ENCODE measurements around the gene FTH1. TPM values are rescaled to one million over a fixed set of nuclear protein-coding genes. Genes with fewer than 3 reads are reported as not detected.

Gene FTH1
- total and polyA plus RNA-seq, 2 of the 8 experiments (the other 6 are each of a cell fraction or from before 2014, with no cell fraction given): 1,153 to 1,461 TPM

DNA sequence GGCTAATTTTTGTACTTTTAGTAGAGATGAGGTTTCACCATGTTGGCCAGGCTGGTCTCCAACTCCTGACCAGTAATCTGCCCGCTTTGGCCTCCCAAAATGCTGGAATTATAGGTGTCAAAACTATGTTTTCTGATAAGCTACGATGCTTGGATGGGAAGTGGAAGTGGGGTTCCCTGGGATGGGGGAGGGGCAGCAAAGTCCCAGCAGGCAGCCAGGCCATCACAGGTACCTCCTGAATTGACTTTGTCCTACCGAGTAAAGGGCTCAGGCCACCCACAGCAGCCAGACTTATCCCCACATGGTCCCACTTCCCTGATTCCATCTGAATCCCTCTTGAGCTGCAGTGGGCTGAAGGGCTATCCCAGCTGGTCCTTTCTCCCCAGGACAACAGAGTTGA is 6.9 kb downstream of the FTH1 start (continued):
- TF ChIP-seq TEAD4 (IDR thresholded peaks at IDR 0.05; ENCODE audit: low read depth, low read length) (no peak), SP1 (IDR thresholded peaks at IDR 0.05; ENCODE audit: low read depth, low read length) (no peak), RXRA (IDR thresholded peaks at IDR 0.05; ENCODE audit: insufficient read depth, low read depth, low read length) (no peak), GTF2F1 (IDR thresholded peaks at IDR 0.05; ENCODE audit: borderline replicate concordance, low read depth, low read length) (no peak)

Data from H1 (cell line).